ENCODE measurements around the gene SH3RF1. TPM values are rescaled to one million over a fixed set of nuclear protein-coding genes. Genes with fewer than 3 reads are reported as not detected.

Gene SH3RF1
- total RNA-seq, 1 experiment from 2014 or later, result 15.3 TPM

DNA sequence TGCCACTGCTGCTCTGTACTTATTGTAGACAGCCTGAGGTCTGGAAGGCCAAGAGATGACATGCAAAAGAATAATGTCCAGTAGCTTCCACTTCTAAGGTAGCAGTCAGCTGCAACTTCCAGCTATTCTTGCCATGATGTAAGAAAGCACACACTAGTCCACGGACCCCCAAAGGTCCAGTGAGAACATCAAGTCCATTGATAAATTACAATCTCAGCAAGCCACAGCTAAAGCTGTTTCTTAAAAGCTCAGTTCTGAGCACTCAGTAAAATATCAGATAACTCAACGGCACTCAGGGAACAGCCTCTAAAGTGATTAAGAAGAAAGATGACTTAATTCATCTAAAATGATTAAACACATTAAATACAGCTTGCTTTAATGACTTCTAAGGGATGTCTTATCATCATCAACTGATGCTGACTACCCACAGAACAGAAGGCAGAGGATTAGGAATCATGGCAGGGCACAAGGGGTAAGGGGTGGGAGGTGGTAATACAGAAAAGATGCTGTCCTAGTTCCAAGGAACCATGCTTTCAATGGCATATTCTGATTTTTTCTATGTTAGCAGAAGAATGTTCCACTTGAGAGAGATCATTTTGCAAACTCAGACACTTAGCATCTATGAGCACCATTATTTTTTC lies 161.6 kb downstream of the SH3RF1 start:
- Histone ChIP-seq H3K27me3 (ENCODE audit: insufficient read depth, low read length) (no peaks in the 10 kb centered on the region), H3K23me2 (ENCODE audit: insufficient read length, low read depth, low read length, poor library complexity, severe bottlenecking) (no peaks in the 10 kb centered on the region), H3K9me3 (ENCODE audit: control insufficient read depth, low read depth, low read length) (no peaks in the 10 kb centered on the region), H3K4me2 (ENCODE audit: insufficient read depth, insufficient read length, low read length) (no peak overlapping the region), H3K79me1 (ENCODE audit: insufficient read depth, low read depth, low read length, poor library complexity, severe bottlenecking) (no peaks in the 10 kb centered on the region), H3K79me2 (ENCODE audit: insufficient read depth, low read length) (no peaks in the 10 kb centered on the region), H3K14ac (ENCODE audit: insufficient read depth, low read length) (no peak overlapping the region), H2AK5ac (ENCODE audit: insufficient read length, low read length) (no peak overlapping the region), H3K18ac (ENCODE audit: insufficient read length, low read depth, low read length) (no peak overlapping the region), H3K27ac (ENCODE audit: insufficient read length, low read depth, low read length) (no peak overlapping the region), H3K23ac (ENCODE audit: insufficient read length, low read depth, low read length) (no peak overlapping the region), H2BK120ac (ENCODE audit: low read depth, low read length, poor library complexity, severe bottlenecking) (no peak overlapping the region), H2BK5ac (ENCODE audit: insufficient read length, low read length) (no peak overlapping the region), H2BK20ac (ENCODE audit: low read depth, low read length, poor library complexity, severe bottlenecking) (no peak overlapping the region), H2BK15ac (ENCODE audit: low read depth, low read length) (no peak overlapping the region), H3K56ac (ENCODE audit: insufficient read length, low read depth, low read length) (no peak overlapping the region), H4K20me1 (ENCODE audit: control insufficient read depth, insufficient read depth, insufficient read length) (no peaks in the 10 kb centered on the region), H4K5ac (ENCODE audit: insufficient read length, low read depth, low read length) (no peak overlapping the region), H2BK12ac (ENCODE audit: insufficient read length, low read depth, low read length) (no peak overlapping the region), H3K4me1 (ENCODE audit: insufficient read depth, low read length) (peaks cover 3% of the 10 kb centered on the region; the same call in 1 of the 2 replicates), H4K91ac (ENCODE audit: insufficient read length, low read depth, low read length) (no peak overlapping the region), H3T11ph (ENCODE audit: low read length) (no peak overlapping the region), H3K4ac (ENCODE audit: low read depth, low read length) (no peak overlapping the region), H3K9ac (ENCODE audit: extremely low read depth, insufficient read length, low read length) (no peak overlapping the region), H2AFZ (ENCODE audit: low read length) (no peak overlapping the region), H4K8ac (replicated peaks; ENCODE audit: insufficient read length, low read depth, low read length) (no peak overlapping the region)
- peaks cover 8 to 31% (median 22%) of the 10 kb centered on the region in 3 experiments for H3K36me3 Mint-ChIP-seq (ENCODE audit: insufficient read depth in 1 of 3, low read depth in 3 of 3)
- TF ChIP-seq CTCF (conservative IDR thresholded peaks at IDR 0.05), result no peak
- no CpG with 5 or more reads among the region's 2 CpGs for WGBS (ENCODE audit: extremely low coverage, insufficient read length, low lambda C conversion rate)
- H3K9me3 Mint-ChIP-seq, result no peaks in the 10 kb centered on the region; a peak in 1 of 5 replicates
- DNase-seq, result no peak
- peaks cover 21 to 25% of the 10 kb centered on the region in 2 experiments for H3K4me1 Mint-ChIP-seq
- no peak overlapping the region; a peak in 1 of 7 replicates for H3K27ac Mint-ChIP-seq
- no peaks in the 10 kb centered on the region for H3K27me3 Mint-ChIP-seq (ENCODE audit: low read depth)
- no peak overlapping the region for H3K4me3 Mint-ChIP-seq

All from H9 (cell line).